ENCODE data around the gene RCOR1.
A peak's percentile ranks its signal among the peaks of the same experiment; 100 is the strongest.
"Not testable (repeated sequence)": the region's sequence is repeated elsewhere in the genome, so short reads cannot be mapped to it uniquely, and the experiment has no call there.

Gene RCOR1

GRCh38 chr14:102593825-102594137, 1.3 kb downstream of the RCOR1 start:
- DNase-seq = no peak

DNA sequence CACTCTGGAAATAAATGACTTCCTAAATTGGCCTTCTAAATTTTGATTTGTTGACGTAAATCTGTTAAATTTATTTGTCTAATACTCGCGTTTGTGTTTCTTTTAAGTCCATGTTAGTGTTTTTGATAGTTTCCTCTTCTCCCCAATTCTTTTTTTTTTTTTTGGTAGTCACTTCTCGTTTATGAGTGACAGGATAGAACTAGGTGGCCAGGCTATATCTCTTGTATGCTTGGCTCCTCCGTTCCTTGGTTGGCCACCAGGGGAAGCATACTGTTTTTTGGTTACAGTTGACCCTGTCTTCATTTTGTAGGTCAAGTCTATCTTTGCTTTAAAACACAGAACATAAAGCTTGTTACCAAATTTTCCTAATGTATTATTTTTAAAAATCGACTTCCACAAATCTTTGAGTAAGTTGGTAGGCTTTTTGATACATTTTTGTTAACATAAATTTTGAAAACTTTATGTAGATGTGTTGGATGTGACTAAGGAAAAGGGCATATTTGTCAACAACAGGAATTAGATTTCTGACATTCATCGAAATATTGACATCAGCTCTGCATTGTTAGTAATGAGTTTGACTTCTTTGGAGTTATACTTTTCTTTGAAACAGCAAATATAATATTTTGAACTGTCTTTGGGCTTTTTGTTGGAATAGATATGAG, 2.2 kb downstream of the RCOR1 start:
- DNase-seq = peak; percentile 48

DNA sequence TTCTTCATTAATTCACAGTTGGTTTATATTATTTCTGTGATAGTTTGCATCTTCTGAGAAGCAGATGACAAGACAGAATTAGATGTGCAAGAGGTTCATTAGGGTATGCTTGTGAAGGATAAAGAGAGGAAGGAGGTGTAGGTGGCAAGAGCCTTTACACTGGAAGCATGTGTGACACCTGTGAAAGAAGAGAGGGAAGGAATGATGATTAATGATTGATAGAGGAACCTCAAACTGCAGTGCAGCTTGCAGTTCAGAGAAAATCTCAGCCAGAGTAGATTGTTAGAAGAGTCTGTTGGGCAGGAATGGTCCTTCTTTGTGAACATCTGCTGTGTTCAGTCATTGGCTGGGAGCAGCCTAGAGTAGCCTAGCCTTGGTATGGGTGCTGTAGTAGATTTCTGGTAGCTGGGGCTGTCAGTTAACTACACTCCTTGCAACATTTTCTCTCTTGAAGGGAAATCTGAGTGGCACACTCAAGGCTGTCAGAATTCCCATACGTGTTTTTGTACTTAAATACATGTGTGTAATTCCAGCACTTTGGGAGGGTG, 9.0 kb downstream of the RCOR1 start:
- DNase-seq = no peak

DNA sequence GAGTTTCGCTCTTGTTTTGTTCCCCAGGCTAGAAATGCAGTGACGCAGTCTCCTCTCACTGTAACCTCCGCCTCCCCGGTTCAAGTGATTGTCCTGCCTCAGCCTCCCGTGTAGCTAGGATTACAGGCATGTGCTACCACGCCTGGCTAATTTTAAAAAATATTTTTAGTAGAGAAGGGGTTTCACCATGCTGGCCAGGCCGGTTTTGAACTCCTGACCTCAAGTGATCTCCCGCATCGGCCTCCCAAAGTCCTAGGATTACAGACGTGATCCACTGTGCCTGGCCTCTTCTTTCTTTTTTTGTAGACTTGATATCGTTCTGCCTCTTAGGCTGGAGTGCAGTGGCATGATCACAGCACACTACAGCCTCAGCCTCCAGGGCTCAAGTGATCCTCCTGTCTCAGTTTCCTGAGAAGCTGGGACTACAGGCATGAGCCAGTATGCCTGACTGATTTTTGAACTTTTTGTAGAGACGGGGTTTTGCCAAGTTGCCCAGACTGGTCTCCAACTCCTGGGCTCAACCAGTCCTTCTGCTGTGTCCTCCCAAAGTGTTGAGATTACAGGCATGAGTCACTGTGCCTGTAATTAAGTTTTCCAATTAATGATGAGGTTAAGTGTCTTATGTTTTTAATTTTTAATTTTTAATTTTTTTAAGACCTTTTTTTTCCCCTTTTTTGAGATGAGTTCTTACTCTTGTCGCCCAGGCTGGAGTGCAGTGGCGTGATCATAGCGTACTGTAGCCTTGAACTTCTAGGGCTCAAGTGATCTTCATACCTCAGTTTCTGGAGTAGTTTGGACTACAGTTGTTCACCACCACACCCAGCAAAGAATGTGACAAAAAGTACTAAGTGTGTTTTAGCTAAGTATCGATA, 10.2 kb downstream of the RCOR1 start:
- no peak for DNase-seq

- no peak for DNase-seq
Observed at GRCh38 chr14:102603293-102603907, 11.0 kb downstream of the RCOR1 start.

DNA sequence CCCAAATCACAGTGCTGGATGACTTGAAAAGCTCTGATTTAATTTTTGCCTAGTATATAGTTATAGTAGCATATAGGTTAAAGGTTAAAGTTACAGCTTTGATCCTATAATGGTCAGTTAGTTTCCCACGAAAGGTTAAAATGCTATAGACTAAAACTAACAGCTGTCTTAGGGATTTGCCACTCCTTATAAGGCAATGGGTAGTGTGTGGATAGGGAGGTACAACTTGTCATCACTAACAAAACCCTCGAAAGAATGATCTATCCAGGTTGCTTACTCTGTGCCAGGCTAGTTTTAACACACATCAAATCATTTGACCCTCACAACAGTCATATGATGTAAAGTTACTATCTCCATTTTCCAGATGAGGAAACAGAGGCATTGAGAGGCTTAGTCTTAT, 11.7 kb downstream of the RCOR1 start:
- no peak for DNase-seq

DNA sequence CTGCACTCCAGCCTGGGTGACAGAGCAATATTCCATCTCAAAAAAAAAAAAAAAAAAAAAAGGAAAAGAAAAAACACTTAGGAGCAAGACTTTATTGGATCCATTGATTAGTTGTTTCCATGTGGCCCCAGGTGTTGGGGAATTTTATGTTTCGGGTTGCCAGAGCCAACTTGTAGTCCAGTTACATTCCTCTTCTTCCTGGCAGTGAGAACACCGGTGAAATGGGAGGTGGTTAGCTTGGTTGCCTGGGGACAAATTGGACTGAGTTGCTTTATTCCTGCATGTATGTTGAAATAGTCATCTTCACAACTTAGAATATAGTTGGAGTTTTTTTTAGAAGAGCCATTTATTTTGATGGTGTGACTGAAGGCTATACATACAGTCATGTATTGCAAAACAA, 12.6 kb downstream of the RCOR1 start:
- no peak for DNase-seq

DNA sequence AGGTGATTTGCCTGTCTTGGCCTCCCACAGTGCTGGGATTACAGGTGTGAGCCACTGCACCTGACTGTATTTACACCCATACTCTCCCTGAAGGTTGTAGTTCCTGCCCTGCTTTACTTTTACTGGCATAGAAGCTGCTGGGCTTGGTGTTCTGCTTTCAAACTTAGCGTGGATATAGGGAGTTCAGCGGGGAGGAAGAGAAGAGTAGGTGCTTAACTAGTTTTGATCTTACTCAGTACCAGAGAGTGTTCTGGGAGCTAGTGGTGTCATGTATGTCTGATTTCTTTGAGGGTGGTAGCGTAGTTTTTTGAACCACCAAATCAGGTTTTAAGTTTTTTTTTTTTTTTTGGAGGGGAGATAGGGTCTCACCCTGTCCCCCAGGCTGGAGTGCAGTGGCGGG, 13.8 kb downstream of the RCOR1 start:
- DNase-seq = no peak

- no peak for DNase-seq
Observed at GRCh38 chr14:102608064-102608446, 15.6 kb downstream of the RCOR1 start.

GRCh38 chr14:102610968-102611811, 18.7 kb downstream of the RCOR1 start:
- no peak for DNase-seq

- DNase-seq = no peak
Observed at GRCh38 chr14:102616318-102616717, 23.9 kb downstream of the RCOR1 start.

DNA sequence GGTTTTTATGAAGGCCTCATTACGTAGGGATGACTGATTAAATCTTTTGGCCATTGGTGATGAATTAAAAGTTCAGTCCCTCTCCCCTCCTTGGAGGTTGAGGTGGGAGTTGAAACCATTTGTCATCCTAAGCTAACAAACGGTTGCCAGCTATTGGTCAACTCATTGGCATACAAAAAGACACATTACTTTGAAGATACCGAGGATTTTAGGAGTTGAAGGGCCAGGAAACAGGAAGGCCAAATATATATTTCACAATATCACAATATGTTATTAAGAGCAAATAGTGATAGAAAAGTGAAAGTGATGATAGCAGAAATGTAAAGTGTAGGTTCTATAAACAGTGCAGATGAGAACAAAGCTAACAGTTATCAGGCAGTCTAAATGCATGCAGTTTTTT, 24.4 kb downstream of the RCOR1 start:
- no peak for DNase-seq

- DNase-seq = not testable (repeated sequence)
Observed at GRCh38 chr14:102619012-102619411, 26.6 kb downstream of the RCOR1 start.

GRCh38 chr14:102620413-102620812, 28.0 kb downstream of the RCOR1 start:
- DNase-seq = no peak

- DNase-seq = peak; percentile 3
Observed at GRCh38 chr14:102622262-102622885, 29.9 kb downstream of the RCOR1 start.

GRCh38 chr14:102624666-102625065, 32.2 kb downstream of the RCOR1 start:
- DNase-seq = no peak

DNA sequence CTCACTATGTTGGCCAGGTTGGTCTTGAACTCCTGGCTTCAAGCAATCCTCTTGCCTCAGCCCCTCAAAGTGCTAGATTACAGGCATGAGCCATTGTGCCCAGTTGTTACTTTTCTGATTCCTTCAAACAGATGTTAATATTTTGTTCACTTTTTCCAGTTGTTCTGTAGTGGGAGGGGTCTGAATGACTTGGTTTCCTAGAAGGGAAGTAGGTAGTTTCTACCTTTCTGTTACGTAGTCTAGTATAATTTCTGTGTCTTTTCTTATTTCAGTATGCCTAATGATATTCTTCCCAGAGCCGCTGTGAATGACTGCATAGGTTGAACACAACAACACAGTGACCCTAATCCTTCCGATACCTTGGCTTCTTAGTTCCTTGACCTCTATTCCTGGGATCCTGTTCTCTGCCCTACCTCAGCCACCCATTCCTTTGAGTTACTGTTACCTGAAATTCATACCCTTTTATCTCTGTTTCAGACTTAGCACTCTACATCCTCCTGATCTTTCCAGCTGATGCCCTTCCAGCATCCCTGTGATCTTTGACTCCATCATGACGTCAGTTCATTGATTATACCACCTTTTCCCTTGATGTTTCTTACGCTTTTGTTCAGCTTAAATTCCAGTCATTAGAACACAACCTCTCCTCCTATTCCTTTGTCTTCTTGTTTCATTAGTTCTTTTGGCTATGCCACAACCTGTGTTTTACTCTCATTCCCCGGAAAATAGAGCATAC, 33.3 kb downstream of the RCOR1 start:
- DNase-seq = no peak

DNA sequence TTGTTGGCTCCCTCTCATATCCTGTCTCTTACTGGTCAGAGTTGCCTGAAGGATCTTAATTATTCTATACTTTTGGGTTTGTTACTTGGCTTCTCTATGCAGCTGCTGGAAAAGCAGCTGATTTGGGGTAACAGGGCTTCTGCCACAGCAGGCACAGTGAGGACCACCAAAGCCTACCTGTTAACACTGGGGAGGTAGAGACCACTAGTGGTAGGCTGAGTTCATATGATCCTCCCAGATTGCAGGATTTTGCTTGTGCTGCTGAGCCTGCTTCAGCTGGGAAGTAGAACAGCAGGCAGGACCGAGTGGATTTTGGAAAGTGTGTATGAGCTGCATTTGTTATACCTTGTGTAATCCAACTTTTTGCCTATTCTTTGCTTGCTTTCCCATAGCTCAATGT, 34.1 kb downstream of the RCOR1 start:
- no peak for DNase-seq

DNA sequence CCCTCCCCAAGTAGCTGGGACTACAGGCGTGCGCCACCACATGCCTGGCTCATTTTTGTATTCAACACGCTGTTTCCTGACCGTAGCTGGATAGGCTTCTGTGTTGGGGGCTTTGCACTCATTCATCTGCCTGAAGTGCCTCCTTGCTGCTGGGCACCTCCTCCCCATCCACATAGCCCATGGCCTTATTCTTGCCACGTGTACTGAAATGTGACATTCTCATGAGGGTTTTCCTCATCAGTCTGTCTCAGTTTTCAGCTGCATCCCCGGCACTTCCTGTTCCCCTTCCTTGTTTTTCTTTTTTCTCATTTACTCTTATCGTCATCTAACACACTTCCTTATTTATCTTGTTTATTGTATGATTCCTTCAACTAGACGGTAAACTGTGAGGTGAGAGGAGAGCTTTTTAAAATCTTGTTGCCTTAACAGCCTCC, 36.6 kb downstream of the RCOR1 start:
- no peak for DNase-seq

GRCh38 chr14:102629808-102630350, 37.4 kb downstream of the RCOR1 start:
- no peak for DNase-seq

GRCh38 chr14:102630405-102630804, 38.0 kb downstream of the RCOR1 start:
- no peak for DNase-seq

Measured in stimulated activated naive CD4-positive, alpha-beta T cell treated with Interleukin-2 at 50 U/mL for 16 hours (primary cell).